Activated naive CD4-positive, alpha-beta T cell treated with anti-CD3 and anti-CD28 coated beads, Interleukin-2, amount 10 ng/mL, durations not matched to agents 7 days and 5 days (primary cell): ENCODE measurements around the gene KCNA5.

Experiments used
- CTCF ChIA-PET: fragments of 350-600 bp; sonication (Branson Sonifier 250); formaldehyde crosslinking; loops from one replicate; lab custom pipeline; 2021; ENCODE audit warnings: antibody characterized with exemption; lab: Charles Lee
- DNase-seq: peaks from one replicate; pipeline ENCODE4 v3.0.0-alpha.2; 2020
- H3K27ac Mint-ChIP-seq: one replicate; pipeline ENCODE4 v1.8.0; 2021; ENCODE audit warnings: mild to moderate bottlenecking, moderate library complexity, mixed read lengths
- H3K27me3 Mint-ChIP-seq: one replicate; pipeline ENCODE4 v1.8.0; 2021; ENCODE audit warnings: mild to moderate bottlenecking, mixed read lengths
- H3K36me3 Mint-ChIP-seq: one replicate; pipeline ENCODE4 v1.8.0; 2021; ENCODE audit warnings: mixed read lengths
- H3K4me1 Mint-ChIP-seq: one replicate; pipeline ENCODE4 v1.8.0; 2021; ENCODE audit warnings: mixed read lengths
- H3K4me3 Mint-ChIP-seq: one replicate; pipeline ENCODE4 v1.8.0; 2021; ENCODE audit warnings: mild to moderate bottlenecking, moderate library complexity, mixed read lengths
- H3K9me3 Mint-ChIP-seq: one replicate; pipeline ENCODE4 v1.8.0; 2021; ENCODE audit warnings: mixed read lengths

Gene KCNA5

DNA sequence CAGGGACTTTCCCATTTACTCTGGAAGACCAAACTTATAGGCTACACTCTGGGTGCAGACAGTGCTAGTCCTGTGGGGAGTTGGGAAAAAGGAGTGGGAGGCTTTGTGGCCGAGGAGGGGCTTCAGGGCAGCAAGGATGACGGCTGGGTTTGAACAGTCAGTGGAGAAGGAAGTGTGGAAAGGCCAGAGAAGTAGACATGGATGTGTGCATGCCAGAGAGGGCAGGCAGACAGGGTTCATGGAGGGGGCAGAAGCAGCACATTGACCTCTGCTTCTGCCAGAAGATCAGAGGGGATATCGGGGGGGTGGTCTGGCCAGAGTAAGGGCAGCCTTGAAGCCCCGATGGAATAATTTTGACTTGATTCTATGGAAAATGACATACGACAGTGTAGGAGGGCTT is 27.2 kb upstream of the KCNA5 start:
- DNase-seq = no peak
- Mint-ChIP-seq H3K4me3 (no peak overlapping the region), H3K36me3 (no peaks in the 10 kb centered on the region), H3K4me1 (no peaks in the 10 kb centered on the region), H3K27ac (no peak overlapping the region), H3K27me3 (peaks cover 3% of the 10 kb centered on the region), H3K9me3 (no peaks in the 10 kb centered on the region)
- CTCF ChIA-PET = no interaction called here

- DNase-seq = no peak
- Mint-ChIP-seq H3K9me3 (no peaks in the 10 kb centered on the region), H3K4me3 (no peak overlapping the region), H3K27me3 (peaks cover 5% of the 10 kb centered on the region), H3K4me1 (no peaks in the 10 kb centered on the region), H3K27ac (no peak overlapping the region), H3K36me3 (no peaks in the 10 kb centered on the region)
- CTCF ChIA-PET = no interaction called here
Measured at GRCh38 chr12:5017638-5018348, 25.9 kb upstream of the KCNA5 start.

DNA sequence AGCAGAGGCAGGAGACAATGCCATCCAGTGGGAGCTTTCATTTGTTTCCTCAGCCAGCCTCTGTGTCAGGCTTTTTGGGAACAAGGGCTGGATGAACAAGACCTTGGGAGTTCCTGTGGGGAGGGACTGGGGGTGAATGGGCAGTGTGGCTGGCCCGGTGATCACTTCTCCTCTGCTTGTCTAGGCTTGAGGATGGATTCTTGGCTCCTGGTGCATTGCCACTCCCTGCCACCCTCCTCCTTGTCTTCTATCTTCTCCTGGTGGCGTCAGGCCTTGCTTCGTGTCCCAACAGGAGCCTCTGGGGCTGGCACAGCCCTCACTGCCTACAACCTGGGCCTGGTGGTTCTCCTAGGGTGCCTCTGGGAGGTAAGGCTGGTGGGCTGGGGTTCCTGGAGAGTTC is 25.0 kb upstream of the KCNA5 start:
- Mint-ChIP-seq H3K27me3 (peaks cover 5% of the 10 kb centered on the region), H3K4me3 (no peak overlapping the region), H3K4me1 (no peaks in the 10 kb centered on the region), H3K27ac (no peak overlapping the region), H3K36me3 (no peaks in the 10 kb centered on the region), H3K9me3 (no peaks in the 10 kb centered on the region)
- CTCF ChIA-PET = no interaction called here
- no peak for DNase-seq

DNA sequence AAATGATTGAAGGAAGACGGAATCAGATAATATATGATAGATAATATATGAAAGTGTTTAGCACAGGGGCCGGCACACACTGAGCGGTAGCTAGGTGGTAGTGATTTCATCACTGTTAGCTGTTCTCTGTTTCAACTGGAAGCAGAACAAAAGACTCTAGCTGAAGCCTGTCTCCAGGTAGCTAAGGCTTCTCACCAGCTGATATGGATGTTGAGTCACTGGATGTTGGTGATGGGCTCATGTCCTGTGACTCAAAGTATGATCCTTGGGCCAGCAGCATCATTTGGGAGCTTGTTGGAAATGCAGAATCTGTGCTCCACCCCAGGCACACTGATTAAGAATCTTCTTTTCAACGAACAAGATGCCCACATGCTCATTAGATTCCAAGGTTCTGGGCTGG is 21.7 kb upstream of the KCNA5 start:
- no peaks in the 10 kb centered on the region for H3K9me3 Mint-ChIP-seq
- CTCF ChIA-PET = interaction anchor here (0.8 to 6.3 kb wide), 11 partner anchors 8 to 489 kb away, joined by 3 to 51 read pairs (median 4); no protein-coding TSS in a partner anchor
- no peaks in the 10 kb centered on the region for H3K4me1 Mint-ChIP-seq
- no peak for DNase-seq
- no peak overlapping the region for H3K27ac Mint-ChIP-seq
- H3K27me3 Mint-ChIP-seq = peaks cover 11% of the 10 kb centered on the region
- no peak overlapping the region for H3K4me3 Mint-ChIP-seq
- H3K36me3 Mint-ChIP-seq = no peaks in the 10 kb centered on the region

GRCh38 chr12:5022465-5023061 is 21.1 kb upstream of the KCNA5 start:
- H3K4me3 Mint-ChIP-seq = no peak overlapping the region
- H3K27ac Mint-ChIP-seq = no peak overlapping the region
- H3K9me3 Mint-ChIP-seq = no peaks in the 10 kb centered on the region
- H3K36me3 Mint-ChIP-seq = no peaks in the 10 kb centered on the region
- CTCF ChIA-PET = interaction anchor here (0.8 to 6.3 kb wide), 11 partner anchors 9 to 489 kb away, joined by 3 to 51 read pairs (median 4); no protein-coding TSS in a partner anchor
- H3K27me3 Mint-ChIP-seq = peaks cover 16% of the 10 kb centered on the region
- no peaks in the 10 kb centered on the region for H3K4me1 Mint-ChIP-seq
- DNase-seq = peak; percentile 50

- Mint-ChIP-seq H3K36me3 (no peaks in the 10 kb centered on the region), H3K9me3 (no peaks in the 10 kb centered on the region), H3K4me1 (no peaks in the 10 kb centered on the region), H3K27me3 (peaks cover 18% of the 10 kb centered on the region), H3K27ac (no peak overlapping the region), H3K4me3 (no peak overlapping the region)
- CTCF ChIA-PET = interaction anchor here (1.2 to 6.3 kb wide), 4 partner anchors 11 to 60 kb away, joined by 3 to 51 read pairs (median 6); no protein-coding TSS in a partner anchor
- DNase-seq = no peak
Measured at GRCh38 chr12:5023842-5024241, 19.8 kb upstream of the KCNA5 start.

GRCh38 chr12:5026342-5026938 is 17.2 kb upstream of the KCNA5 start:
- Mint-ChIP-seq H3K4me1 (no peaks in the 10 kb centered on the region), H3K9me3 (no peaks in the 10 kb centered on the region), H3K27me3 (peaks cover 18% of the 10 kb centered on the region), H3K27ac (no peak overlapping the region), H3K36me3 (no peaks in the 10 kb centered on the region), H3K4me3 (no peak overlapping the region)
- DNase-seq = no peak
- CTCF ChIA-PET = interaction anchor here (6.3 kb wide), 1 partner anchor 57 kb away, joined by 51 read pairs; no protein-coding TSS in a partner anchor

DNA sequence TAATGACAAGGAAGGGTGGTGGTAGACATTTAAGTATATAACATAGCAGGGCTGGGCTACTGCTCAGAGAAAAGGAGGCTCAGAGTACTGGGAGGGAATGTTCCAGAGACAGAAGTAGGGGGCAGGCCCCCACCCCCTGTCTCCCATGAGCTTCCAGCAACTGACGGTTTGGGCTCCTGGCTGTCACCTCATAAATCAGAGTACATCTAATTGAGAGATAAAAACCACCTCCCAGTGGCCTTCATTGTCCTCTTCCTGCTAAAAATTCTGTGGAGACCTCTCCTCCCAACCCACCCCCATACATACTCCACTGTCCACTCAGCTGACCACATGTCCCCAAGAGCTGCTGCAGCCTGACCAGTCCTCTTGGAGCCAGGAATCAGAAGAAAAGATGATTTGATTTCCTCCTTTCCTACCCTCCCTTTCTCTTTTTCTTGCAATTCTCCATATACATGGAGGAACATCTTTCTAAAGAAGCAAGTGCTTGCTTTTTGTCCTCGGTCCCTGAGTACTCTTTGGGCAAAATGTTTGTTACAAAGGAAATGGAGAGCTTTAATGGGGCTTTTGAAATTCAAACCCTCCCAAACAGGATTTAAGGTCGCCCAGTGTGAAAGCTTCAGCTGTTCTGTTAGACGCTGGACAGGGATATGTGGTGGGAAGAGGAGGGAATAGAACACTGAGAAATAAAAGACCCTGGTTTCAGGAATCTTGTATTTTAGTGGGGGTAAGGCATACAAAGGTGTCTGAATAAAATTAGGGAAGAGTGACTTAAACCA is 16.4 kb upstream of the KCNA5 start:
- DNase-seq = no peak
- Mint-ChIP-seq H3K27me3 (peaks cover 17% of the 10 kb centered on the region), H3K9me3 (no peaks in the 10 kb centered on the region), H3K36me3 (no peaks in the 10 kb centered on the region), H3K4me1 (no peaks in the 10 kb centered on the region), H3K27ac (no peak overlapping the region), H3K4me3 (no peak overlapping the region)
- CTCF ChIA-PET = interaction anchor here (0.6 kb wide), 1 partner anchor 522 kb away, joined by 3 read pairs; no protein-coding TSS in a partner anchor

GRCh38 chr12:5030066-5030465 is 13.6 kb upstream of the KCNA5 start:
- H3K36me3 Mint-ChIP-seq = no peaks in the 10 kb centered on the region
- CTCF ChIA-PET = interaction anchor here (0.9 kb wide), 1 partner anchor 54 kb away, joined by 3 read pairs; no protein-coding TSS in a partner anchor

DNA sequence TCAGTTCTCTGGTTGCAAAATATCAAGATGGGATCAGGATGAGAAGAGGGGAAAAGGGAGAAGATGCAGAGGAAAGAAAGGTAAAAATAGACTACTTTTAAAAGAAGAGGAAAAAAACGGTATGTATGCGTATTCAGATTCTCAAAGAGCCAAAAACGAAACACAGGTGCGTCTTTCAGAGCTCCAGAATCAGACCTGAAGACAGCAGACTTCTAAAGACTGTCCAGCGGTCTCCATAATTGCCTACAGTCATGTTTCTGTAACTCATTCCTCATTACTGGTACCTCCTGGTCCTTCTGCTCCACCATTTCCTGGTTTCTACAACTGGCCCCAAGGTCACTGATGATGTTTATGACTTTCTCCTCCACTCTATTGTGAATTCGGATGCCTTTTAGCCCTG is 12.4 kb upstream of the KCNA5 start:
- no peaks in the 10 kb centered on the region for H3K36me3 Mint-ChIP-seq
- peaks cover 15% of the 10 kb centered on the region for H3K27me3 Mint-ChIP-seq
- CTCF ChIA-PET = interaction anchor here (1.1 kb wide), 1 partner anchor 9 kb away, joined by 4 read pairs; no protein-coding TSS in a partner anchor
- no peak overlapping the region for H3K4me3 Mint-ChIP-seq
- DNase-seq = no peak
- no peaks in the 10 kb centered on the region for H3K9me3 Mint-ChIP-seq
- no peaks in the 10 kb centered on the region for H3K4me1 Mint-ChIP-seq
- H3K27ac Mint-ChIP-seq = no peak overlapping the region

More at GRCh38 chr12:5030066-5030465, 13.6 kb upstream of the KCNA5 start:
- Mint-ChIP-seq H3K9me3 (no peaks in the 10 kb centered on the region), H3K27ac (no peak overlapping the region), H3K27me3 (peaks cover 15% of the 10 kb centered on the region), H3K4me1 (no peaks in the 10 kb centered on the region), H3K4me3 (no peak overlapping the region)
- no peak for DNase-seq

DNA sequence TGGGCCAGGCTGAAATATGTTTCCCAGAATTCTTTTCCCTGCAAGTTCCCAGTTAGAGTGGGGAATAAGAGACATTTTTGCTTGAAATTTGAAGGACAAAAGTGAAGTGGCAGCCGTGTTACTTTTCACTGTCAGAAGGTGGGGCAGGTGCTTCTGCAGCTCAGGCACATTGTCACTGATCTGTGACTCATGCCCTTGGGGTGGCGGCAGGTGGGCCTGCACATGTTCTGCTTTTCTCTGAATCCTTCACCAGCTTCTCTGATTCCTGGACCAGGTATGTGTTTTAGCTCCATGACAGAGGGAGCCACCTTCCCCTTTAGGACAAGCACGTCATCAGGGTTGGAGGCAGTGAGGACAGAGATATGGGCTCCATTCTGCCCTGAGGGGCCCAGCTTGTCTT is 11.7 kb upstream of the KCNA5 start:
- no peak overlapping the region for H3K4me3 Mint-ChIP-seq
- no peaks in the 10 kb centered on the region for H3K36me3 Mint-ChIP-seq
- DNase-seq = no peak
- H3K27me3 Mint-ChIP-seq = peaks cover 15% of the 10 kb centered on the region
- no peak overlapping the region for H3K27ac Mint-ChIP-seq
- H3K4me1 Mint-ChIP-seq = no peaks in the 10 kb centered on the region
- CTCF ChIA-PET = interaction anchor here (1.1 kb wide), 1 partner anchor 10 kb away, joined by 4 read pairs; no protein-coding TSS in a partner anchor
- H3K9me3 Mint-ChIP-seq = no peaks in the 10 kb centered on the region

- no peaks in the 10 kb centered on the region for H3K4me1 Mint-ChIP-seq
- H3K4me3 Mint-ChIP-seq = no peak overlapping the region
- H3K27ac Mint-ChIP-seq = no peak overlapping the region
- peaks cover 8% of the 10 kb centered on the region for H3K27me3 Mint-ChIP-seq
- no peaks in the 10 kb centered on the region for H3K36me3 Mint-ChIP-seq
- no peak for DNase-seq
- H3K9me3 Mint-ChIP-seq = no peaks in the 10 kb centered on the region
- CTCF ChIA-PET = no interaction called here
Measured at GRCh38 chr12:5032821-5033220, 10.9 kb upstream of the KCNA5 start.

DNA sequence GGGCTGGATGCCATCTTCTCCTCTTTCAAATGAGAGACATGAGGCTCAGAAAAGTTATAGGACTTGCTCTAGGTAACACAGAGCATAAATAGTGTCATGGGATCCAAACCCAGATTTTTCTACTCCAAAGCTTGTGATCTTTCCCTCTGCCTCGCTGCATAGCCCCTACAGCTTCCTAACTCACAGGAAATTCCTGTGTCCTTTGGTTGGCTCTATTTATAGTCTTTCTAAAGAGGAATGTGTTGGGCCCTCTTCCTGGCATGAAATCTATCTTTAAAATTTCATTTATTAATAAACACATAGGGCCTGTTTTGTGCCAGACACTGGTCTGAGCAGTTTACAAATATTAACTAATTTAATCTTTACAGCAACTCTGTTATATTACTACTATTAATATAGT is 9.8 kb upstream of the KCNA5 start:
- CTCF ChIA-PET = interaction anchor here (0.6 kb wide), 2 partner anchors 50 to 179 kb away, joined by 3 read pairs; no protein-coding TSS in a partner anchor
- no peaks in the 10 kb centered on the region for H3K36me3 Mint-ChIP-seq
- H3K27me3 Mint-ChIP-seq = peaks cover 15% of the 10 kb centered on the region
- DNase-seq = no peak
- no peak overlapping the region for H3K27ac Mint-ChIP-seq
- no peaks in the 10 kb centered on the region for H3K4me1 Mint-ChIP-seq
- no peaks in the 10 kb centered on the region for H3K9me3 Mint-ChIP-seq
- no peak overlapping the region for H3K4me3 Mint-ChIP-seq

DNA sequence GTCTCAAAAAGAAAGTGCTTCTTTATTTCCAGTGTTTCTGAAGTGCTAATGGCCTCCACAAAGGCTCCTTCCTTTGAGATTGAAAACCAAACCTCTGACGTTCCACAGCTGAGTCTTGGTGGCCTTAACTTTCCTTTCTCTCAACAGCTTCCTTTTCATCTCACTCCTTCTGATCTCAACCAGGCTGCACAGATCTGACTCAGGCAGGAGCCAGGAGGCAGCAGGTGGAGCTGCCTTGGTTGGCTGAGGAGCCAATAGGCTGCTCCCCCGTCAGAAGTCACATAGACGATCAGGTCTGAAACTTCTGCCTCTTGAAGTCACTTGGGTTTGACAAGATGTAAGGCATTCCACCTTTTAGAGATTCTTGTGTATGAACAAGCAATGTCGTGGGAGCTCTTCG is 9.1 kb upstream of the KCNA5 start:
- H3K4me3 Mint-ChIP-seq = no peak overlapping the region
- no peaks in the 10 kb centered on the region for H3K9me3 Mint-ChIP-seq
- no peaks in the 10 kb centered on the region for H3K36me3 Mint-ChIP-seq
- H3K27ac Mint-ChIP-seq = no peak overlapping the region
- no peak for DNase-seq
- peaks cover 21% of the 10 kb centered on the region for H3K27me3 Mint-ChIP-seq
- CTCF ChIA-PET = interaction anchor here (0.6 to 0.9 kb wide), 3 partner anchors 13 to 49 kb away, joined by 3 read pairs; no protein-coding TSS in a partner anchor
- H3K4me1 Mint-ChIP-seq = no peaks in the 10 kb centered on the region
